Colonic mucosa (tissue), 4 donors: ENCODE data around the gene CYP21A2. TPM values are rescaled to one million over a fixed set of nuclear protein-coding genes. Genes with fewer than 3 reads are reported as not detected.

Experiments
- DNase-seq: peaks from one replicate; pipeline ENCODE4 v3.0.0-alpha.2; 2020
- H3K27ac ChIP-seq: fragments of 200-600 bp; one replicate; pipeline ENCODE4 v1.8.0; 2021
- H3K27me3 ChIP-seq: fragments of 200-600 bp; one replicate; pipeline ENCODE4 v1.8.0; 2021
- H3K36me3 ChIP-seq: fragments of 200-600 bp; one replicate; pipeline ENCODE4 v1.8.0; 2021
- H3K4me1 ChIP-seq: fragments of 200-600 bp; one replicate; pipeline ENCODE4 v1.8.0; 2021; ENCODE audit warnings: mild to moderate bottlenecking
- H3K4me3 ChIP-seq: fragments of 200-600 bp; one replicate; pipeline ENCODE4 v1.8.0; 2021
- H3K9ac ChIP-seq, 2 donors: one replicate each; pipeline ENCODE4 v1.7.0; 2013; ENCODE audit warnings: control low read depth in 2 of 2, low read depth in 2 of 2, low read length in 2 of 2
- H3K9me3 ChIP-seq: fragments of 200-600 bp; one replicate; pipeline ENCODE4 v1.8.0; 2021
- intact Hi-C: fragments of 100-400 bp; cut with DNase I; formaldehyde crosslinking; loops from one replicate; pipeline ENCODE4 v1.14.1; 2022
- total RNA-seq, 2 donors: library from RNA; stranded (reverse); fragmentation: NEBNext Ultra II Directional in 1 of 2; extraction: Animal tissue kit (Norgen Biotek cat#: 25700) in 1 of 2; gene quantifications; one replicate each; pipeline ENCODE4 v1.2.1, GENCODE V29; 2021
- TF ChIP-seq, protein P1 (sequence below): fragments of 200-600 bp; IDR thresholded peaks from one replicate; pipeline ENCODE4 v1.8.0; 2022; ENCODE audit warnings: antibody characterized with exemption, mild to moderate bottlenecking
- donor health status: healthy.
- donor health status: DM: no; HTN: no; CAD: no.
- donor health status: DM: no; HTN: no; CAD: no.

Gene CYP21A2
- total RNA-seq, 2 donors from 2014 or later: 3.3 TPM; not detected in 1

DNA sequence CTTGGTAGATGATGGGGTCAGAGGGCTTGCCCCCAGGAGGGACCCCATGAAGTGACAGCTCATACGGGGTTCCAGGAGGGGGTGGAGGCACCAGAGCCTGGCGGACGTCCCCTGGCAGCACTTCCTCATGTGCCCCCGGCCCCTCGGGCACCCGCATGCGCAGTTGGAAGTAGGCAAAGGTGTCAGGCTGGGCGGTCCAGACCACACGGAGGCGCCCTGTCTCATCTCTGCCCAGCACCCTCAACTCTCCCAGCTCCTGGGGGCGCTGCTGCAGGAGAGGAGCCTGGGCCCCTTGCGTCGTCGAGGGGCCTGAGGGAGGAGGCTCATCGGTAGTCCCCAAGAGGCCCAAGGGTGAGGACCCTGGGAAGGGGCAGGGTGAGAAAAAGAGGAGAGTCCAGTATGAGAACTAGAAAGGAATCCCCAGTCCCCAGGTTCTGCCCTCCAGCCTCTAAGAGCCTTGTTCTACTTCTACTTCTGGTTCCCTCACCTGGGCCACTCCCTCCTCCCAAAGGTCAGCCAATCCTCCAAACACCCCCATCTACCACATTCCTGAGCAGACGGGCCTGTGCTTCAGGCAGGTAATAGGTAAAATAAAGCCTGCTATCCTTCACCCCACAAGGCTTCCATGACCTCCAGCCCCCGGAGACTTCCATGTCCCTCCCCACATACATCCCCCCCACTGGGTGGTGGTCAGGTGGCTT, 47.7 kb downstream of the CYP21A2 start:
- Histone ChIP-seq H3K4me3 (no peak overlapping the region), H3K9ac (no peak overlapping the region), H3K36me3 (no peaks in the 10 kb centered on the region), H3K9me3 (no peaks in the 10 kb centered on the region), H3K27me3 (no peaks in the 10 kb centered on the region), H3K27ac (no peak overlapping the region), H3K4me1 (peaks cover 5% of the 10 kb centered on the region)
- DNase-seq: no peak
- TF ChIP-seq, protein P1, sequence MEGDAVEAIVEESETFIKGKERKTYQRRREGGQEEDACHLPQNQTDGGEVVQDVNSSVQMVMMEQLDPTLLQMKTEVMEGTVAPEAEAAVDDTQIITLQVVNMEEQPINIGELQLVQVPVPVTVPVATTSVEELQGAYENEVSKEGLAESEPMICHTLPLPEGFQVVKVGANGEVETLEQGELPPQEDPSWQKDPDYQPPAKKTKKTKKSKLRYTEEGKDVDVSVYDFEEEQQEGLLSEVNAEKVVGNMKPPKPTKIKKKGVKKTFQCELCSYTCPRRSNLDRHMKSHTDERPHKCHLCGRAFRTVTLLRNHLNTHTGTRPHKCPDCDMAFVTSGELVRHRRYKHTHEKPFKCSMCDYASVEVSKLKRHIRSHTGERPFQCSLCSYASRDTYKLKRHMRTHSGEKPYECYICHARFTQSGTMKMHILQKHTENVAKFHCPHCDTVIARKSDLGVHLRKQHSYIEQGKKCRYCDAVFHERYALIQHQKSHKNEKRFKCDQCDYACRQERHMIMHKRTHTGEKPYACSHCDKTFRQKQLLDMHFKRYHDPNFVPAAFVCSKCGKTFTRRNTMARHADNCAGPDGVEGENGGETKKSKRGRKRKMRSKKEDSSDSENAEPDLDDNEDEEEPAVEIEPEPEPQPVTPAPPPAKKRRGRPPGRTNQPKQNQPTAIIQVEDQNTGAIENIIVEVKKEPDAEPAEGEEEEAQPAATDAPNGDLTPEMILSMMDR: no peak
- intact Hi-C loops: no loop called here

DNA sequence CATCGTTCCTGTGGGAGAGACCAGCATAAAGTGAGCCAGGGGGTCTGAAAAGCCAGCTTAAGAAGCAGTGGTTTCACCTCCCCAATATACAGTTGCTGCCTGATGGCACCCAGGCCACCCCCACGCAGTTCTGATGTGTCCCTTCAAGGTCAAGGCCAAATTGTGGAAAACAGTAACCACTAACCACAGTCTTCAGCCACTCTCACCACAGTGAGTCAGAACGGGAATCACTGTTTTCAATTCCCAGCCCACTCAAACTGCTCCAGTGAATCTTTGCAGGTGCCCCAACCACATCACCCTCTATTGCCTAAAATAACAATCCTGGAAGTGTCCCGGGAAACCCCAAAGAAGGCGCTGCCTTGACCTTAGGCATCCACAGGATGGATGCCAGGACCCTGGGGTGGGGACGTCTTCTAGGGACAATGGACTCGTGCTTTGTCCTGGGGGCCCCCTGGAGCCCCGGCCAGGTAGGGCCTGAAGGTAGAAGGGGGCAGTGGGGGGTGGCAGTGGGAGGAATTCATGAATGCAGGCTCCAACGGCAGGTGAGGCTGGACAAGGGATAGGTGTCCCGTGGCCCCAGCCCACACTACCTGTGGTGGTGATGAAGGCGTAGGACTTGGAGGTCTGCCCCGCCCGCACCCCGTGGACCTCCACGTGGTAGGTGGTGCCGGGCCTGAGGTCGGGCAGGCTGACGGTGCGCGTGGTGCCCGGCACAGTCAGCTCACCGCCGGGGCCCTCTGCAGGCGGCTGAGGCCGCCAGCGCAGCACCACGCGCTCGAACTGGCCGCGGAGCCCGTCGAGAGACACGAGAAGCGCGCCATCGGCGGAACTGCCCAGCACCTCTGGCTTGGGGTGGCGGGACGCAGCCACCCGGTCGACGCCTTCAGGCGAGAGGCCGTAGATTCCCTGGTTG, 48.7 kb downstream of the CYP21A2 start:
- no peak for DNase-seq
- Histone ChIP-seq H3K27me3 (no peaks in the 10 kb centered on the region), H3K9me3 (no peaks in the 10 kb centered on the region), H3K27ac (no peak overlapping the region), H3K9ac (no peak overlapping the region), H3K36me3 (no peaks in the 10 kb centered on the region), H3K4me3 (peak overlapping the region; percentile 10), H3K4me1 (peaks cover 5% of the 10 kb centered on the region)
- TF ChIP-seq, protein P1: no peak
- intact Hi-C loops: no loop called here

- Histone ChIP-seq H3K27ac (no peak overlapping the region), H3K9me3 (no peaks in the 10 kb centered on the region), H3K9ac (no peak overlapping the region), H3K4me1 (peaks cover 5% of the 10 kb centered on the region), H3K27me3 (no peaks in the 10 kb centered on the region), H3K4me3 (peak overlapping the region; percentile 10), H3K36me3 (no peaks in the 10 kb centered on the region)
- DNase-seq: peak; percentile 87
- intact Hi-C loops: no loop called here
- TF ChIP-seq, protein P1: peak; percentile 44
Observed at GRCh38 chr6:32087574-32088486, 49.6 kb downstream of the CYP21A2 start.

DNA sequence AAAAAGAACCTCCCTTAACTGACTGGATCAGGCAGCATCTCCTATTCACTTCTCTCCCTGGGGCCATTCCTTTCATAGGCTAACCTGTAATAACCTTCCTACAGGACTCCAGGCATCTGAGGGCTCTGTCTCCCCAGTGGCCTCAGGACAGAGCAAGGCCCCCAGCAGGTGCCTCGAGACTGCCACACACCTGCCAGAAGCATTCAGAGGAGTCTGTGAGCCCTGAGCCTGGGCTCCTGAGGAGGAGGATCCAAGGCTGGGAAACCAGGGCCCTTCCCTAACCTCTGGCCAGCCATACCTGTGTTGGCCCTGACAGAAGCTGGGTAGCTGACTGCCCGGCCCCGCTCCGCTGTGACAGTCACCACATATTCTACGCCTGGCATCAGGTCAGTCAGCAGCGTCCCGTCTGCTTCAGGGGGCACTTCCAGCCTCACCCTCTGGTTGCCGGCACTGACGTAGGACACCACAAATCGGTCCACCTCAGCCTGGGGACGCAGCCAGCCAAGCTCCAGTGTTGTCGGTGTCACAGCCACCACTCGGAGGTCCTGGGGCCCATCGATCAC, 50.4 kb downstream of the CYP21A2 start:
- H3K36me3 ChIP-seq: no peaks in the 10 kb centered on the region
- TF ChIP-seq, protein P1: no peak
- H3K4me1 ChIP-seq: peaks cover 5% of the 10 kb centered on the region
- no peaks in the 10 kb centered on the region for H3K27me3 ChIP-seq
- DNase-seq: no peak
- H3K9ac ChIP-seq: no peak overlapping the region
- intact Hi-C loops: no loop called here
- H3K9me3 ChIP-seq: no peaks in the 10 kb centered on the region
- H3K4me3 ChIP-seq: no peak overlapping the region
- no peak overlapping the region for H3K27ac ChIP-seq
